ENCODE data around the gene USB1. TPM values are rescaled to one million over a fixed set of nuclear protein-coding genes. Genes with fewer than 3 reads are reported as not detected.

The USB1 gene
- total RNA-seq, 1 experiment from 2014 or later = 66.0 TPM

- no peaks in the 10 kb centered on the region for H3F3A ChIP-seq (ENCODE audit: insufficient read depth, low read depth)
- CTCF ChIA-PET = no interaction called here
- no peak overlapping the region for H3K27ac ChIP-seq
- H2AFZ ChIP-seq = no peak overlapping the region
- intact Hi-C loops (cut with micrococcal nuclease; ENCODE audit: unreplicated experiment) = no loop called here
- H3K9me3 ChIP-seq (ENCODE audit: insufficient read depth, low read depth) = no peaks in the 10 kb centered on the region
- no peaks in the 10 kb centered on the region for H3K79me2 ChIP-seq (ENCODE audit: low read depth)
- no peaks in the 10 kb centered on the region for H3K27me3 ChIP-seq (ENCODE audit: insufficient read depth, low read depth)
- no peaks in the 10 kb centered on the region for H3K4me1 ChIP-seq (replicated peaks; ENCODE audit: insufficient read depth)
- H3K4me3 ChIP-seq = no peak overlapping the region
- no peaks in the 10 kb centered on the region for H3K9me2 ChIP-seq (ENCODE audit: insufficient read depth)
- no peak for DNase-seq
- POLR2A ChIA-PET (ENCODE audit: unreplicated experiment) = no interaction called here
- TF ChIP-seq, protein P1, sequence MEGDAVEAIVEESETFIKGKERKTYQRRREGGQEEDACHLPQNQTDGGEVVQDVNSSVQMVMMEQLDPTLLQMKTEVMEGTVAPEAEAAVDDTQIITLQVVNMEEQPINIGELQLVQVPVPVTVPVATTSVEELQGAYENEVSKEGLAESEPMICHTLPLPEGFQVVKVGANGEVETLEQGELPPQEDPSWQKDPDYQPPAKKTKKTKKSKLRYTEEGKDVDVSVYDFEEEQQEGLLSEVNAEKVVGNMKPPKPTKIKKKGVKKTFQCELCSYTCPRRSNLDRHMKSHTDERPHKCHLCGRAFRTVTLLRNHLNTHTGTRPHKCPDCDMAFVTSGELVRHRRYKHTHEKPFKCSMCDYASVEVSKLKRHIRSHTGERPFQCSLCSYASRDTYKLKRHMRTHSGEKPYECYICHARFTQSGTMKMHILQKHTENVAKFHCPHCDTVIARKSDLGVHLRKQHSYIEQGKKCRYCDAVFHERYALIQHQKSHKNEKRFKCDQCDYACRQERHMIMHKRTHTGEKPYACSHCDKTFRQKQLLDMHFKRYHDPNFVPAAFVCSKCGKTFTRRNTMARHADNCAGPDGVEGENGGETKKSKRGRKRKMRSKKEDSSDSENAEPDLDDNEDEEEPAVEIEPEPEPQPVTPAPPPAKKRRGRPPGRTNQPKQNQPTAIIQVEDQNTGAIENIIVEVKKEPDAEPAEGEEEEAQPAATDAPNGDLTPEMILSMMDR (conservative IDR thresholded peaks at IDR 0.05) = no peak
- TF ChIP-seq EZH2 (IDR thresholded peaks at IDR 0.05; ENCODE audit: low read depth) = no peak
- BruUV-seq (replicated peaks) = no TSS peak
- H3K36me3 ChIP-seq (ENCODE audit: low read depth) = no peaks in the 10 kb centered on the region
- peaks cover 5% of the 10 kb centered on the region; the same call in 1 of the 2 replicates for H4K20me1 ChIP-seq (ENCODE audit: insufficient read depth)
- no peak overlapping the region for H3K4me2 ChIP-seq
Observed at GRCh38 chr16:58038219-58038641, 37.0 kb downstream of the USB1 start.

GRCh38 chr16:58039829-58040495 lies 38.8 kb downstream of the USB1 start:
- H3K4me3 ChIP-seq = no peak overlapping the region
- intact Hi-C loops (cut with micrococcal nuclease; ENCODE audit: unreplicated experiment) = no loop called here
- no peaks in the 10 kb centered on the region for H3K9me2 ChIP-seq (ENCODE audit: insufficient read depth)
- DNase-seq = peak in 1 of 2 experiments; percentile 21
- H2AFZ ChIP-seq = no peak overlapping the region
- no peaks in the 10 kb centered on the region for H3K9me3 ChIP-seq (ENCODE audit: insufficient read depth, low read depth)
- no peaks in the 10 kb centered on the region for H3F3A ChIP-seq (ENCODE audit: insufficient read depth, low read depth)
- peaks cover 5% of the 10 kb centered on the region; the same call in 1 of the 2 replicates for H4K20me1 ChIP-seq (ENCODE audit: insufficient read depth)
- H3K27ac ChIP-seq = no peak overlapping the region
- ChIA-PET CTCF (no interaction called here), POLR2A (ENCODE audit: unreplicated experiment) (no interaction called here)
- no peaks in the 10 kb centered on the region for H3K79me2 ChIP-seq (ENCODE audit: low read depth)
- BruUV-seq (replicated peaks) = no TSS peak
- no peaks in the 10 kb centered on the region for H3K4me1 ChIP-seq (replicated peaks; ENCODE audit: insufficient read depth)
- no peak overlapping the region for H3K4me2 ChIP-seq
- TF ChIP-seq, protein P1 (conservative IDR thresholded peaks at IDR 0.05) = no peak
- no peak for TF ChIP-seq EZH2 (IDR thresholded peaks at IDR 0.05; ENCODE audit: low read depth)
- no peaks in the 10 kb centered on the region for H3K27me3 ChIP-seq (ENCODE audit: insufficient read depth, low read depth)
- H3K36me3 ChIP-seq (ENCODE audit: low read depth) = no peaks in the 10 kb centered on the region

DNA sequence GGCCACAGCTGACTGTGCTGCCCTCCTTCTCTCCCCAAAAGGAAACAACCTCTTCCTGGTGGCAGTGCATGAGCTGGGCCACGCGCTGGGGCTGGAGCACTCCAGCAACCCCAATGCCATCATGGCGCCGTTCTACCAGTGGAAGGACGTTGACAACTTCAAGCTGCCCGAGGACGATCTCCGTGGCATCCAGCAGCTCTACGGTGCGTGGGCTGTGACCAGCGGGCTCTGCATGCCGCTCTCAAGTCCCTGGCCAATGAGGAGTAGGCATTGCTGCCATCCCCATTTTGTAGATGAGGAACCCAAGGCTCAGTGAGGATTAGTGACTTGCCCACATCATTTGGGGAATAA lies 39.3 kb downstream of the USB1 start:
- H3K4me2 ChIP-seq = no peak overlapping the region
- H2AFZ ChIP-seq = no peak overlapping the region
- no peak for TF ChIP-seq EZH2 (IDR thresholded peaks at IDR 0.05; ENCODE audit: low read depth)
- TF ChIP-seq, protein P1 (conservative IDR thresholded peaks at IDR 0.05) = no peak
- DNase-seq = peak in 1 of 2 experiments; percentile 18
- H3K27me3 ChIP-seq (ENCODE audit: insufficient read depth, low read depth) = no peaks in the 10 kb centered on the region
- CTCF ChIA-PET = no interaction called here
- POLR2A ChIA-PET (ENCODE audit: unreplicated experiment) = no interaction called here
- no TSS peak for BruUV-seq (replicated peaks)
- no peaks in the 10 kb centered on the region for H3K79me2 ChIP-seq (ENCODE audit: low read depth)
- H3K36me3 ChIP-seq (ENCODE audit: low read depth) = no peaks in the 10 kb centered on the region
- no peak overlapping the region for H3K4me3 ChIP-seq
- H3K9me3 ChIP-seq (ENCODE audit: insufficient read depth, low read depth) = no peaks in the 10 kb centered on the region
- peaks cover under 1% of the 10 kb centered on the region; the same call in 1 of the 2 replicates for H4K20me1 ChIP-seq (ENCODE audit: insufficient read depth)
- no peaks in the 10 kb centered on the region for H3K9me2 ChIP-seq (ENCODE audit: insufficient read depth)
- no peaks in the 10 kb centered on the region for H3K4me1 ChIP-seq (replicated peaks; ENCODE audit: insufficient read depth)
- H3F3A ChIP-seq (ENCODE audit: insufficient read depth, low read depth) = no peaks in the 10 kb centered on the region
- H3K27ac ChIP-seq = no peak overlapping the region
- intact Hi-C loops (cut with micrococcal nuclease; ENCODE audit: unreplicated experiment) = no loop called here
